ENCODE measurements around the gene PPP1R17.

PPP1R17 gene

GRCh38 chr7:31699050-31699449 is 12.0 kb downstream of the PPP1R17 start:
- no peak for DNase-seq (ENCODE audit: low read depth in 3 of 3)

GRCh38 chr7:31702354-31702753 is 15.3 kb downstream of the PPP1R17 start:
- DNase-seq (ENCODE audit: low read depth in 3 of 3): no peak

GRCh38 chr7:31705377-31705776 is 18.4 kb downstream of the PPP1R17 start:
- DNase-seq (ENCODE audit: low read depth in 3 of 3): no peak

- no peak for DNase-seq (ENCODE audit: low read depth in 3 of 3)
These were observed 20.1 kb downstream of the PPP1R17 start for GRCh38 chr7:31707089-31707488.

GRCh38 chr7:31710171-31710570 is 23.2 kb downstream of the PPP1R17 start:
- DNase-seq (ENCODE audit: low read depth in 3 of 3): no peak

- no peak for DNase-seq (ENCODE audit: low read depth in 3 of 3)
These were observed 29.3 kb downstream of the PPP1R17 start for GRCh38 chr7:31716355-31716754.

- DNase-seq (ENCODE audit: low read depth in 3 of 3): no peak
These were observed 33.4 kb downstream of the PPP1R17 start for GRCh38 chr7:31720366-31720765.

- DNase-seq (ENCODE audit: low read depth in 3 of 3): no peak
These were observed 37.7 kb downstream of the PPP1R17 start for GRCh38 chr7:31724696-31725095.

GRCh38 chr7:31729195-31729804 is 42.3 kb downstream of the PPP1R17 start:
- no peak for DNase-seq (ENCODE audit: low read depth in 3 of 3)

GRCh38 chr7:31734456-31734855 is 47.4 kb downstream of the PPP1R17 start:
- no peak for DNase-seq (ENCODE audit: low read depth in 3 of 3)

GRCh38 chr7:31735991-31736982 is 49.3 kb downstream of the PPP1R17 start:
- DNase-seq (ENCODE audit: low read depth in 3 of 3): peak in 1 of 3 donors; percentile 4

GRCh38 chr7:31741852-31742251 is 54.8 kb downstream of the PPP1R17 start:
- DNase-seq (ENCODE audit: low read depth in 3 of 3): no peak

- DNase-seq (ENCODE audit: low read depth in 3 of 3): peak; percentile 4 to 8 (median 5)
These were observed 57.4 kb downstream of the PPP1R17 start for GRCh38 chr7:31744294-31744874.

GRCh38 chr7:31747553-31747952 is 60.5 kb downstream of the PPP1R17 start:
- no peak for DNase-seq (ENCODE audit: low read depth in 3 of 3)

GRCh38 chr7:31748084-31748483 is 61.1 kb downstream of the PPP1R17 start:
- DNase-seq (ENCODE audit: low read depth in 3 of 3): no peak

- no peak for DNase-seq (ENCODE audit: low read depth in 3 of 3)
These were observed 64.7 kb downstream of the PPP1R17 start for GRCh38 chr7:31751726-31752125.

All from stimulated activated CD4-positive, alpha-beta T cell treated with anti-CD3 and anti-CD28 coated beads, TNF-alpha, amount 100 ng/mL, for 48 hours (primary cell).